H1 (cell line): ENCODE measurements around the gene NAA40. TPM values are rescaled to one million over a fixed set of nuclear protein-coding genes. Genes with fewer than 3 reads are reported as not detected.

ENCODE experiments used
- CTCF ChIA-PET: fragments of 300-600 bp; sonication (Branson Sonifier 250); formaldehyde crosslinking; loops from one replicate; lab custom pipeline; 2021; ENCODE audit not compliant: partially characterized antibody; lab: Charles Lee
- POLR2A ChIA-PET: fragments of 300-600 bp; sonication (Branson Sonifier 250); formaldehyde crosslinking; loops from one replicate; lab custom pipeline; 2021; ENCODE audit warnings: inconsistent platforms; ENCODE audit not compliant: partially characterized antibody; lab: Charles Lee
- DNase-seq, 2 experiments: peaks; one replicate each; pipeline versions ENCODE4 v3.0.0 to v3.0.0-alpha.2; 2010 to 2022; ENCODE audit warnings: low spot score in 2 of 2, low read depth in 1 of 2, mixed read lengths in 1 of 2
- FAIRE-seq: peaks from 2 replicates; lab custom pipeline; 2011; peaks lifted over from hg19 to GRCh38; lab: Jason Lieb, UNC
- H2AFZ ChIP-seq: 2 replicates; pipeline ENCODE4 v1.8.1; 2012; ENCODE audit warnings: low read length, inconsistent platforms
- H2AK5ac ChIP-seq: 2 replicates; pipeline ENCODE4 v1.6.1; 2013; ENCODE audit warnings: low read depth, low read length
- H2BK120ac ChIP-seq: replicated peaks from 2 replicates; pipeline ENCODE3; 2013; ENCODE audit warnings: low read depth, low read length, inconsistent platforms
- H2BK12ac ChIP-seq: 2 replicates; pipeline ENCODE4 v1.6.1; 2013; ENCODE audit warnings: low read depth, low read length
- H2BK15ac ChIP-seq: 2 replicates; pipeline ENCODE4 v1.6.1; 2013; ENCODE audit warnings: low read length
- H2BK20ac ChIP-seq: 2 replicates; pipeline ENCODE4 v1.6.1; 2013; ENCODE audit warnings: low read length
- H2BK5ac ChIP-seq: 2 replicates; pipeline ENCODE4 v1.6.1; 2013; ENCODE audit warnings: low read depth, low read length
- H3K14ac ChIP-seq: 2 replicates; pipeline ENCODE4 v1.6.1; 2013; ENCODE audit warnings: inconsistent platforms; ENCODE audit not compliant: insufficient read length
- H3K18ac ChIP-seq: 2 replicates; pipeline ENCODE4 v1.6.1; 2013; ENCODE audit warnings: low read length; ENCODE audit errors: extremely low read depth
- H3K23ac ChIP-seq: 2 replicates; pipeline ENCODE4 v1.6.1; 2013; ENCODE audit warnings: inconsistent platforms; ENCODE audit not compliant: insufficient read length
- H3K23me2 ChIP-seq: 2 replicates; pipeline ENCODE4 v1.6.1; 2013; ENCODE audit warnings: low read depth, low read length
- H3K27ac ChIP-seq: 2 replicates; pipeline ENCODE4 v1.6.1; 2011; ENCODE audit warnings: low read depth, low read length, inconsistent platforms
- H3K27me3 ChIP-seq, 4 experiments: replicated peaks in 1 of 4; 1 replicate in 1 of 4; 2 replicates in 3 of 4; pipeline versions ENCODE4 v1.6.1 to v1.8.1; 2011 to 2013; ENCODE audit warnings: low read length in 3 of 4, mild to moderate bottlenecking in 3 of 4, inconsistent platforms in 2 of 4, mixed read lengths in 2 of 4, moderate library complexity in 1 of 4; ENCODE audit not compliant: control insufficient read depth in 3 of 4, insufficient read depth in 3 of 4; ENCODE audit errors: extremely low read depth in 1 of 4
- H3K36me3 ChIP-seq, 4 experiments: 2 replicates each; pipeline versions ENCODE4 v1.6.1 to v1.8.1; 2011 to 2013; ENCODE audit warnings: mild to moderate bottlenecking in 4 of 4, low read length in 3 of 4, moderate library complexity in 2 of 4, control low read depth in 1 of 4, inconsistent platforms in 1 of 4; ENCODE audit not compliant: insufficient read depth in 4 of 4, control insufficient read depth in 2 of 4
- H3K4ac ChIP-seq: replicated peaks from 2 replicates; pipeline ENCODE3; 2013; ENCODE audit warnings: low read length, low read depth, mixed read lengths, inconsistent platforms; ENCODE audit not compliant: insufficient read length
- H3K4me1 ChIP-seq, 4 experiments: replicated peaks in 1 of 4; 1 replicate in 1 of 4; 2 replicates in 3 of 4; pipeline versions ENCODE4 v1.6.1 to v1.8.1; 2011 to 2013; ENCODE audit warnings: low read length in 3 of 4, inconsistent platforms in 2 of 4, mixed read lengths in 1 of 4; ENCODE audit not compliant: insufficient read depth in 4 of 4, control insufficient read depth in 3 of 4
- H3K4me2 ChIP-seq, 2 experiments: 2 replicates each; pipeline versions ENCODE4 v1.6.1 to v1.8.1; 2011 to 2013; ENCODE audit warnings: low read depth in 2 of 2, low read length in 2 of 2, control low read depth in 1 of 2, inconsistent platforms in 1 of 2, mild to moderate bottlenecking in 1 of 2; ENCODE audit not compliant: insufficient read depth in 1 of 2
- H3K4me3 ChIP-seq, 4 experiments: fragments of 200-600, 300-600 bp in 1 of 4; sonication (generic), shearing (Covaris generic), sonication (Bioruptor Twin) in 1 of 4; 2 replicates each; pipeline versions ENCODE4 v1.5.1 to v1.8.1; 2011 to 2016; ENCODE audit warnings: low read length in 4 of 4, low read depth in 3 of 4, control low read depth in 2 of 4, inconsistent platforms in 2 of 4, mild to moderate bottlenecking in 2 of 4, mixed read lengths in 1 of 4, moderate library complexity in 1 of 4; ENCODE audit not compliant: insufficient read depth in 2 of 4; ENCODE audit errors: extremely low read depth in 1 of 4
- H3K56ac ChIP-seq: replicated peaks from 2 replicates; pipeline ENCODE3; 2013; ENCODE audit warnings: low read depth, mild to moderate bottlenecking, mixed read lengths, low read length, inconsistent platforms; ENCODE audit not compliant: insufficient read length
- H3K79me1 ChIP-seq: 2 replicates; pipeline ENCODE4 v1.6.1; 2013; ENCODE audit warnings: low read depth, low read length, control low read depth
- H3K79me2 ChIP-seq, 2 experiments: 2 replicates each; pipeline versions ENCODE4 v1.6.1 to v1.8.1; 2012 to 2013; ENCODE audit warnings: low read length in 2 of 2, mild to moderate bottlenecking in 2 of 2, inconsistent platforms in 1 of 2; ENCODE audit not compliant: insufficient read depth in 2 of 2, control insufficient read depth in 1 of 2
- H3K9ac ChIP-seq, 4 experiments: replicated peaks in 1 of 4; 1 replicate in 1 of 4; 2 replicates in 3 of 4; pipeline versions ENCODE4 v1.6.1 to v1.8.1; 2011 to 2013; ENCODE audit warnings: low read depth in 3 of 4, low read length in 3 of 4, control low read depth in 2 of 4, mild to moderate bottlenecking in 2 of 4, moderate library complexity in 2 of 4, inconsistent platforms in 1 of 4; ENCODE audit errors: extremely low read depth in 1 of 4
- H3K9me3 ChIP-seq, 2 experiments: 2 replicates each; pipeline versions ENCODE4 v1.6.1 to v1.8.1; 2012 to 2013; ENCODE audit warnings: mild to moderate bottlenecking in 2 of 2, moderate library complexity in 2 of 2, control low read depth in 1 of 2, inconsistent platforms in 1 of 2, low read depth in 1 of 2, low read length in 1 of 2, mixed read lengths in 1 of 2; ENCODE audit not compliant: insufficient read depth in 2 of 2
- H4K20me1 ChIP-seq, 2 experiments: replicated peaks in 1 of 2; 2 replicates each; pipeline versions ENCODE3 to v1.8.1; 2011 to 2013; ENCODE audit warnings: inconsistent platforms in 2 of 2, low read length in 2 of 2, mild to moderate bottlenecking in 1 of 2; ENCODE audit not compliant: insufficient read depth in 2 of 2, control insufficient read depth in 1 of 2
- H4K5ac ChIP-seq: 2 replicates; pipeline ENCODE4 v1.6.1; 2013; ENCODE audit warnings: low read length, low read depth, mixed read lengths, inconsistent platforms; ENCODE audit not compliant: insufficient read length
- H4K8ac ChIP-seq: 2 replicates; pipeline ENCODE4 v1.8.0; 2013; ENCODE audit warnings: mild to moderate bottlenecking, moderate library complexity, low read length, inconsistent platforms; ENCODE audit not compliant: insufficient read depth; ENCODE audit errors: extremely low read depth
- H4K91ac ChIP-seq: replicated peaks from 2 replicates; pipeline ENCODE3; 2013; ENCODE audit warnings: low read length, mixed read lengths, inconsistent platforms; ENCODE audit not compliant: insufficient read length
- CREB1 ChIP-seq: IDR thresholded peaks from 2 replicates; pipeline ENCODE4 v1.6.1; 2012; ENCODE audit warnings: inconsistent platforms
- EZH2 ChIP-seq: fragments of 200-600 bp; sonication (generic); IDR thresholded peaks from 2 replicates; pipeline ENCODE4 v1.7.1; 2012; ENCODE audit warnings: low read depth, mild to moderate bottlenecking, moderate library complexity, low read length, inconsistent platforms; ENCODE audit not compliant: severe bottlenecking
- POU5F1 ChIP-seq: IDR thresholded peaks from 2 replicates; pipeline ENCODE4 v1.6.1; 2011; ENCODE audit warnings: low read depth, mild to moderate bottlenecking, low read length, moderate library complexity
- RAD21 ChIP-seq, 2 experiments: IDR thresholded peaks in 1 of 2; conservative IDR thresholded peaks in 1 of 2; 2 replicates each; pipeline ENCODE4 v1.6.1; 2011; ENCODE audit warnings: low read depth in 2 of 2, low read length in 2 of 2, improper control_type of control experiment in 1 of 2, inconsistent platforms in 1 of 2, mild to moderate bottlenecking in 1 of 2, moderate library complexity in 1 of 2
- TBP ChIP-seq: IDR thresholded peaks from 2 replicates; pipeline ENCODE4 v1.6.1; 2011; ENCODE audit warnings: low read depth, low read length, improper control_type of control experiment
- WGBS, 2 experiments: shearing (Covaris generic) in 1 of 2; methylation state at CpG; one replicate each; pipeline versions ENCODE4 v1.1.6 to v1.1.7; 2013 to 2015; ENCODE audit warnings: low lambda C conversion rate in 2 of 2, mixed read lengths in 2 of 2, inconsistent platforms in 1 of 2, low coverage in 1 of 2, missing lambda C conversion rate in 1 of 2; ENCODE audit not compliant: insufficient replicate concordance in 2 of 2, insufficient coverage in 1 of 2, insufficient read length in 1 of 2; ENCODE audit errors: extremely low coverage in 1 of 2, missing lambda C conversion rate in 1 of 2; 5-methylcytosine and 5-hydroxymethylcytosine counted together
- polyA plus RNA-seq, 7 experiments: library from polyadenylated mRNA; depleted of rRNA in 3 of 7; stranded (reverse) in 5 of 7; unstranded in 2 of 7; fragments of >200 nt in 5 of 7; fragments of 200-250 nt in 2 of 7; gene quantifications; 1 replicate in 5 of 7; 2 replicates in 1 of 7; 4 replicates in 1 of 7; pipeline versions ENCODE4 v1.2.1 to v1.2.3, GENCODE V29; 2011 to 2013; ENCODE audit warnings: missing spikeins in 2 of 7, mixed read lengths in 2 of 7
- total RNA-seq: library from RNA; stranded (reverse); fragmentation: NEBNext Ultra II Directional; extraction: Animal tissue kit (Norgen Biotek cat#: 25700); gene quantifications from 2 replicates; pipeline ENCODE4 v1.2.1, GENCODE V29; 2021
- TF ChIP-seq, protein P1 (sequence below), 3 experiments: IDR thresholded peaks; 1 replicate in 2 of 3; 2 replicates in 1 of 3; pipeline versions ENCODE4 v1.5.1 to v1.6.1; 2011; ENCODE audit warnings: low read length in 3 of 3, mild to moderate bottlenecking in 3 of 3, inconsistent platforms in 2 of 3, low read depth in 1 of 3, moderate library complexity in 1 of 3; ENCODE audit not compliant: insufficient read depth in 1 of 3; ENCODE audit errors: control extremely low read depth in 1 of 3
- TF ChIP-seq, protein P2 (sequence below): IDR thresholded peaks from 2 replicates; pipeline ENCODE4 v1.6.1; 2012; ENCODE audit warnings: inconsistent platforms

The NAA40 gene
- total and polyA plus RNA-seq, 2 of the 8 experiments (the other 6 are each of a cell fraction or from before 2014, with no cell fraction given): 20.0 to 31.1 TPM

DNA sequence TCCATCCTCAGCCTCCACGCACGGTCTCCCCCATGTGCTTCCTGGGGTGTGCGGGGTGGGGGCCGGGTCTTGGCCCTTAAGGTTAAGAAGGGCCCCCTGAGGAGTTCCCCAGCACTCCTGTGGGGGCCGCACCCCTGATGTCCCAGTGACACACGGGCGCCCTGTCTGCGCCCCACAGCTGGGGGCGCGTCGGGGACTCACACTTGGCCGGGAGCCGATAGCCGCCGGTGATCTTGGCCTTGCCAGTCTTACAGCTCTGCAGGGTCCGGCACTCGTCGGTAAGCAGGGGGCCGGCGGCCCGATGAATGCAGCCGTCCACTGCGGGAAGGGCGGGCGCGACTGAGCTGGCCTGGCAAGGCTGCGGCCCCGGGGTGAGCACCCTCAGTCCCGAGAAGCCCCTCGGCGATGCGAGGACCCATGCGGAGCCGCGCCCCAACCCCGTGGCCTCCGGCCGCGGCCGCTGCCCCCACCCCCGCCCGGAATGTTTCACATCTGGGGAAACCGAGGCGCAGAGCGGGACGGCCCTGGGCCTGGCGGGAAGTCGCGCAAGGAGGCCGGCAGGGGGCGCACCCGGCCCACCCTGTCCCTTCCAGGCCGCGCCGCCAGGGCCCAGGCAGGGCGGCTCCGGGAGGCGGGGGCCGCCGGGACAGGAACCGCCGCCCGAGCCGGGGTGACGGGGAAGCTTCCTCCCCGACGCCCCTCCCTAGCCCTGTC, 61.4 kb downstream of the NAA40 start:
- Histone ChIP-seq H3K36me3 (peaks cover 6 to 19% (median 13%) of the 10 kb centered on the region in 4 experiments), H3K4me3 (peak overlapping the region; percentile 14 to 61 (median 47)), H3K9ac (no peak overlapping the region), H3K4me1 (peaks cover 2 to 23% (median 12%) of the 10 kb centered on the region in 4 experiments; a peak in 6 of 7 replicates), H3K79me1 (peaks cover 6% of the 10 kb centered on the region; the same call in 1 of the 2 replicates), H3K18ac (no peak overlapping the region), H3K14ac (no peak overlapping the region), H2BK12ac (no peak overlapping the region), H3K56ac (no peak overlapping the region), H2AK5ac (no peak overlapping the region), H4K20me1 (peaks cover 4 to 24% of the 10 kb centered on the region in 2 experiments), H2BK120ac (no peak overlapping the region), H3K4ac (no peak overlapping the region), H2BK15ac (no peak overlapping the region), H3K79me2 (no peaks in the 10 kb centered on the region), H2AFZ (no peak overlapping the region), H2BK20ac (no peak overlapping the region), H4K5ac (no peak overlapping the region), H3K9me3 (no peaks in the 10 kb centered on the region), H3K4me2 (peak overlapping the region; percentile 70 to 98), H2BK5ac (no peak overlapping the region), H4K91ac (no peak overlapping the region), H3K23ac (no peak overlapping the region), H4K8ac (peak overlapping the region; percentile 59; the same call in 1 of the 2 replicates), H3K27me3 (peaks cover 5 to 36% (median 24%) of the 10 kb centered on the region in 4 experiments), H3K27ac (no peak overlapping the region), H3K23me2 (peaks cover 18% of the 10 kb centered on the region; the same call in 1 of the 2 replicates)
- FAIRE-seq (no peak), DNase-seq (peak in 1 of 2 experiments; percentile 91)
- 5% methylated on average over 49 of the region's 67 CpGs; no CpG with 5 or more reads in 1 of the 2 experiments for WGBS, 2 experiments
- POLR2A ChIA-PET: interaction anchor here (0.7 to 5.1 kb wide), 17 partner anchors 8 to 270 kb away, joined by 3 to 46 read pairs (median 3); partner anchors contain the start of genes COX8A and FERMT3
- CTCF ChIA-PET: interaction anchor here (0.6 to 6.8 kb wide), 42 partner anchors 9 to 301 kb away, joined by 3 to 171 read pairs (median 6); partner anchors contain the start of genes FLRT1 and STIP1
- TF ChIP-seq EZH2 (no peak), TBP (peak; percentile 9; the same call in 1 of the 2 replicates), POU5F1 (no peak), CREB1 (0 out of 2 replicates have a peak, but pooled peaks have one; percentile 8), RAD21 (IDR thresholded peaks at IDR 0.05 in 1 of 2, conservative IDR thresholded peaks at IDR 0.05 in 1 of 2; ENCODE audit: low read depth in 2 of 2, low read length in 2 of 2) (peak; percentile 69 to 84)
- TF ChIP-seq, protein P1, sequence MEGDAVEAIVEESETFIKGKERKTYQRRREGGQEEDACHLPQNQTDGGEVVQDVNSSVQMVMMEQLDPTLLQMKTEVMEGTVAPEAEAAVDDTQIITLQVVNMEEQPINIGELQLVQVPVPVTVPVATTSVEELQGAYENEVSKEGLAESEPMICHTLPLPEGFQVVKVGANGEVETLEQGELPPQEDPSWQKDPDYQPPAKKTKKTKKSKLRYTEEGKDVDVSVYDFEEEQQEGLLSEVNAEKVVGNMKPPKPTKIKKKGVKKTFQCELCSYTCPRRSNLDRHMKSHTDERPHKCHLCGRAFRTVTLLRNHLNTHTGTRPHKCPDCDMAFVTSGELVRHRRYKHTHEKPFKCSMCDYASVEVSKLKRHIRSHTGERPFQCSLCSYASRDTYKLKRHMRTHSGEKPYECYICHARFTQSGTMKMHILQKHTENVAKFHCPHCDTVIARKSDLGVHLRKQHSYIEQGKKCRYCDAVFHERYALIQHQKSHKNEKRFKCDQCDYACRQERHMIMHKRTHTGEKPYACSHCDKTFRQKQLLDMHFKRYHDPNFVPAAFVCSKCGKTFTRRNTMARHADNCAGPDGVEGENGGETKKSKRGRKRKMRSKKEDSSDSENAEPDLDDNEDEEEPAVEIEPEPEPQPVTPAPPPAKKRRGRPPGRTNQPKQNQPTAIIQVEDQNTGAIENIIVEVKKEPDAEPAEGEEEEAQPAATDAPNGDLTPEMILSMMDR (IDR thresholded peaks at IDR 0.05; ENCODE audit: control extremely low read depth in 1 of 3, insufficient read depth in 1 of 3, low read depth in 1 of 3, low read length in 3 of 3): peak in 2 of 3 experiments; percentile 57 to 92; a peak in 3 of 4 replicates
- TF ChIP-seq, protein P2, sequence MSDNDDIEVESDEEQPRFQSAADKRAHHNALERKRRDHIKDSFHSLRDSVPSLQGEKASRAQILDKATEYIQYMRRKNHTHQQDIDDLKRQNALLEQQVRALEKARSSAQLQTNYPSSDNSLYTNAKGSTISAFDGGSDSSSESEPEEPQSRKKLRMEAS: peak; percentile 4; the same call in 1 of the 2 replicates
